RCC 7860 (cell line): ENCODE measurements around the gene C19orf12.
"Not testable (repeated sequence)": the region's sequence is repeated elsewhere in the genome, so short reads cannot be mapped to it uniquely, and the experiment has no call there.

Experiments
- DNase-seq: peaks from one replicate; pipeline ENCODE4 v3.0.0-alpha.2; 2015; ENCODE audit warnings: low spot score
- FAIRE-seq: peaks from 2 replicates; lab custom pipeline; 2012; peaks lifted over from hg19 to GRCh38; lab: Jason Lieb, UNC

The C19orf12 gene

GRCh38 chr19:29677001-29677817, 37.9 kb downstream of the C19orf12 start:
- FAIRE-seq = no peak
- no peak for DNase-seq

GRCh38 chr19:29676586-29676985, 38.5 kb downstream of the C19orf12 start:
- DNase-seq = no peak
- no peak for FAIRE-seq

- FAIRE-seq (no peak), DNase-seq (no peak)
Measured at GRCh38 chr19:29675650-29676186, 39.3 kb downstream of the C19orf12 start.

GRCh38 chr19:29675120-29675649, 39.9 kb downstream of the C19orf12 start:
- no peak for DNase-seq
- FAIRE-seq = no peak

GRCh38 chr19:29674374-29675119, 40.5 kb downstream of the C19orf12 start:
- FAIRE-seq = no peak
- DNase-seq = no peak

GRCh38 chr19:29673451-29674371, 41.4 kb downstream of the C19orf12 start:
- no peak for DNase-seq
- no peak for FAIRE-seq

GRCh38 chr19:29672933-29673336, 42.1 kb downstream of the C19orf12 start:
- FAIRE-seq (no peak), DNase-seq (no peak)

- no peak for FAIRE-seq
- no peak for DNase-seq
Measured at GRCh38 chr19:29672319-29672932, 42.6 kb downstream of the C19orf12 start.

- DNase-seq (peak; percentile 52), FAIRE-seq (no peak)
Measured at GRCh38 chr19:29671393-29672160, 43.5 kb downstream of the C19orf12 start.

GRCh38 chr19:29671026-29671392, 44.1 kb downstream of the C19orf12 start:
- not testable (repeated sequence) for FAIRE-seq, DNase-seq

GRCh38 chr19:29670255-29670654, 44.8 kb downstream of the C19orf12 start:
- DNase-seq (no peak), FAIRE-seq (no peak)

- FAIRE-seq (no peak), DNase-seq (no peak)
Measured at GRCh38 chr19:29668746-29669609, 46.1 kb downstream of the C19orf12 start.

GRCh38 chr19:29667901-29668341, 47.1 kb downstream of the C19orf12 start:
- DNase-seq (no peak), FAIRE-seq (no peak)

- no peak for DNase-seq
- no peak for FAIRE-seq
Measured at GRCh38 chr19:29667387-29667783, 47.7 kb downstream of the C19orf12 start.

GRCh38 chr19:29666578-29667386, 48.3 kb downstream of the C19orf12 start:
- FAIRE-seq (no peak), DNase-seq (no peak)

- DNase-seq (no peak), FAIRE-seq (no peak)
Measured at GRCh38 chr19:29665826-29666577, 49.1 kb downstream of the C19orf12 start.
